ENCODE results near the gene CLCN4.

The CLCN4 gene

DNA sequence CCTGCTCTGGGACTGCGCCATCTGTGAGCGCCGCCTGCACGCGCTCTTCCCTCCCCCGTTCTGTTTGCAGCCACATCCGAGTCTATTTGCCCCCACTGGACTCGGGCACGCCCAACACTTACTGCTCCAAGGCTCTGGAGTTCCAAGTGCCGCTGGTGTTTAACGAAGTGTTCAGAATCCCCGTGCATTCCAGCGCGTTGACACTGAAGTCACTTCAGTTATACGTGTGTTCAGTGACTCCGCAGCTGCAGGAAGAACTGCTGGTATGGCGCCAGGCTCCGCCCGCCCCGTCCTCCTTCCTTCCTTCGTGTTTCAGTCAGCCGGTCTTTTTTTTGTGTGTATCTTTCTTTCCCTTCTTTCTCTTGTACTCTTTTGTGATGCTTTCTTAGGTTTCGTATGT lies 30.7 kb upstream of the CLCN4 start:
- TF ChIP-seq, protein P1, sequence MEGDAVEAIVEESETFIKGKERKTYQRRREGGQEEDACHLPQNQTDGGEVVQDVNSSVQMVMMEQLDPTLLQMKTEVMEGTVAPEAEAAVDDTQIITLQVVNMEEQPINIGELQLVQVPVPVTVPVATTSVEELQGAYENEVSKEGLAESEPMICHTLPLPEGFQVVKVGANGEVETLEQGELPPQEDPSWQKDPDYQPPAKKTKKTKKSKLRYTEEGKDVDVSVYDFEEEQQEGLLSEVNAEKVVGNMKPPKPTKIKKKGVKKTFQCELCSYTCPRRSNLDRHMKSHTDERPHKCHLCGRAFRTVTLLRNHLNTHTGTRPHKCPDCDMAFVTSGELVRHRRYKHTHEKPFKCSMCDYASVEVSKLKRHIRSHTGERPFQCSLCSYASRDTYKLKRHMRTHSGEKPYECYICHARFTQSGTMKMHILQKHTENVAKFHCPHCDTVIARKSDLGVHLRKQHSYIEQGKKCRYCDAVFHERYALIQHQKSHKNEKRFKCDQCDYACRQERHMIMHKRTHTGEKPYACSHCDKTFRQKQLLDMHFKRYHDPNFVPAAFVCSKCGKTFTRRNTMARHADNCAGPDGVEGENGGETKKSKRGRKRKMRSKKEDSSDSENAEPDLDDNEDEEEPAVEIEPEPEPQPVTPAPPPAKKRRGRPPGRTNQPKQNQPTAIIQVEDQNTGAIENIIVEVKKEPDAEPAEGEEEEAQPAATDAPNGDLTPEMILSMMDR (IDR thresholded peaks at IDR 0.05; ENCODE audit: control extremely low read depth, extremely low read depth, low read depth, missing control alignments): no peak
- CTCF ChIA-PET: no interaction called here
- no peak for DNase-seq (ENCODE audit: extremely low spot score)
- POLR2A ChIA-PET: no interaction called here

DNA sequence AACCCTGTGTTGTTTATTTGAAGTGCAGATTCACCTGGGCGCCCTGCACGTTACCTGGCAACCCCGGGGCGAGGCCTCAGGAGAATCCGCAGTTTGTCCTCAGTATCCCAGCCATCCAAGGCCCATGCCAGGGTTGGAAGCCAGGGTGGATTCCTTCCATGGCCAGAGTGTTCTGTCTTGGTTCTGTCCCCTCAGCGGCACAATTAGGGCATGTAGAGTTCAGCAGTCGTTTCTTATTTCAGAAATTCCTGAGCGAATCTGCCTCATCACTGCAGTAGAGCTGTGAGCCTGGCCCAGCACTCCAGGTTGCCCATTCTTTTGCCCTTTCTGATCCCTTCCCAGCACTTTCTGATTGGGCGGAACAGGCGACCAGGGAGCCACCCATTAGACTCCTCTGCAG lies 29.9 kb upstream of the CLCN4 start:
- ChIA-PET CTCF (no interaction called here), POLR2A (interaction anchor here (0.6 kb wide), 1 partner anchor 106 kb away, joined by 3 read pairs; no protein-coding TSS in a partner anchor)
- TF ChIP-seq, protein P1 (IDR thresholded peaks at IDR 0.05; ENCODE audit: control extremely low read depth, extremely low read depth, low read depth, missing control alignments): no peak
- no peak for DNase-seq (ENCODE audit: extremely low spot score)

DNA sequence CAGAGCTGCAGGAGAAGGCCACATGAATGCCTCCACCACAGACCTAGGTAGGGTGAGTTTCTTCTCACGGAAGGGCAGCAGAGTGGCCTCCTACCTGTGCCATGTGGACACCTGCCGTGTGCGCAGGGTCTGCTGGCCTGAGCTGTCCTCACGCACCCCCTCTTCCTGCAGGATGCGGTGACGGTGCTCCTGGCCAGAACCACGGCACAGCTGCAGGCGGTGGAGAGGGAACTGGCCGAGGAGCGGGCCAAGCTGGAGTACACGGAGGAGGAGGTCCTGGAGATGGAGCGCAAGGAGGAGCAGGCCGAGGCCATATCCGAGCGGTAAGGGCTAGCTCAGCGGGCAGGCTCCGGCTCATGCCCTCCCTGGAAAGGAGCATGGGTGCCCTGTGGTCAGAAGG lies 28.4 kb upstream of the CLCN4 start:
- POLR2A ChIA-PET: no interaction called here
- CTCF ChIA-PET: interaction anchor here (1.5 kb wide), 1 partner anchor 8 kb away, joined by 9 read pairs; no protein-coding TSS in a partner anchor
- DNase-seq (ENCODE audit: extremely low spot score): no peak
- TF ChIP-seq, protein P1 (IDR thresholded peaks at IDR 0.05; ENCODE audit: control extremely low read depth, extremely low read depth, low read depth, missing control alignments): no peak

DNA sequence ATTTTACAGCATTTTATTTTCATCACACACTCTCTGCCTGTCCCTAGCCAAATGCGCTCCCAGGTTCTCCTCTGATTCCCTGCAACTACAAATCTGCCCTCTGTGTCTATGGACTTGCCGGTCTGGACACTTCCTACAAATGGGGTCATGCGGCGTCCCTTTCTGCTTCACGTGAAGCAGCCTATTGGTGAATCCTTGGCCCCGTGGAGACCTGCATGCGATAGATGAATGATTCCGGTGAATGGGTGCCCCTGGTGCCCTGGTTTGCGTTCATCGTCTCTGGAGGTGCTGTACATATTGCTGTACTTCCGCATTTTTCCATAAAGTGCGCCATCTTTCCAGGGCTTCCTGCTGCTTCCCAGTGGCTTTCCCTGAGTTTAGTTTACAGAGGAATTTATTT lies 27.5 kb upstream of the CLCN4 start:
- DNase-seq (ENCODE audit: extremely low spot score): no peak
- POLR2A ChIA-PET: no interaction called here
- CTCF ChIA-PET: no interaction called here
- TF ChIP-seq, protein P1 (IDR thresholded peaks at IDR 0.05; ENCODE audit: control extremely low read depth, extremely low read depth, low read depth, missing control alignments): no peak

DNA sequence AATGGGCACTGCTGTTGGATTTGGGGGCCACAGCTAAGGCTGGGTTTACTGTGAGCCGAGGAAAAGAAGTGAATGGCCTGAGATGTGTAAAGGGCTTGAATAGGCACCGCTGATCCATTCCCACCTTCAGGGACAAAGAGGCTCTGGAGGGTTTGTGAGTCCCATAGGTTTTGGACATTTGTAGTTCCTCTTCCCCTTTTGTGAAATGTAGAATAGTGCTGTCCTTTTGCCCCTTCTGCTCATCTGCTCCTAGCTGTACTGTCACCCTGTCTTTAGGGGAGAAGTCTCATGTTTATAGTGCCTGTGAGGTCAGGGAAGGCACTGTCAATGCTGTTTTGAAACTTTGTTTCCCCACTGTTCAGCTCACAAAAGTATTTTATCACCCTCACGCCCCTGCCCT lies 26.4 kb upstream of the CLCN4 start:
- TF ChIP-seq, protein P1 (IDR thresholded peaks at IDR 0.05; ENCODE audit: control extremely low read depth, extremely low read depth, low read depth, missing control alignments): no peak
- ChIA-PET CTCF (no interaction called here), POLR2A (no interaction called here)

DNA sequence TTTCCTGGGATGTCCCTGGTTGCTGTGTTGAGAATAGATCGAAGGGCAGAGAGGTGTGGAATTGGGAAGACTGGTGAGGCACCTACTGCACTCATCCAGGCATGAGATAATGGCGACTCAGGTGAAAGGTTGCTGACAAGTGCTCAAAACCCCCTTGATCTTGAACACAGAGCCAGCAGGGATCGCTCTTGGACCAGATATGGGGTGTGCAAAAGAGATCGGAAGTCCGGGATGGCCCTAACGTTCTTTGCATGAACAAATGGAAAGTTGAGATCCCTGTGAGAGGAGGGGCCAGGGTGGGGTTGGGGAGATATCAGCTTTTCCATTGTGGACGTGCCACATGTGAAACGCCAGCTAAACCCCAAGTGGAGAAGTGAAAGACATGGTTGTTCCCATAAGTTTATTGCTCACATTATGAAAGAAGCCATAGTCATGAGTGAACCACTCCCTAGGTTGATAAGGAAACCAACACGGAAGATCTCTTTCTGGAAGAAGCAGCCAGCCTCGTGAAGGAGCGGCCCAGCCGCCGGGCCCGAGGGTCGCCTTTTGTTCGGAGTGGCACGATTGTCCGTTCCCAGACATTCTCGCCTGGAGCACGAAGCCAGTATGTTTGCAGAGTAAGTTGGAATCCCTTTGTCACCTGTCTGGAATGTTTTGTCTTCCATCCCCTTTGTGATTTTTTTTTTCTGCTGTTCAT lies 22.6 kb upstream of the CLCN4 start:
- TF ChIP-seq, protein P1 (IDR thresholded peaks at IDR 0.05; ENCODE audit: control extremely low read depth, extremely low read depth, low read depth, missing control alignments): no peak
- ChIA-PET POLR2A (no interaction called here), CTCF (interaction anchor here (2.0 kb wide), 1 partner anchor 14 kb away, joined by 8 read pairs; no protein-coding TSS in a partner anchor)
- DNase-seq (ENCODE audit: extremely low spot score): no peak

More for the DNA sequence above, 26.4 kb upstream of the CLCN4 start:
- no peak for DNase-seq (ENCODE audit: extremely low spot score)

All from GM10248 (cell line).